ENCODE measurements around the gene TTLL3.
"Not testable (repeated sequence)": the region's sequence is repeated elsewhere in the genome, so short reads cannot be mapped to it uniquely, and the experiment has no call there.

TTLL3 gene

GRCh38 chr3:9870978-9871377 lies 60.9 kb downstream of the TTLL3 start:
- no peak for DNase-seq

GRCh38 chr3:9872067-9872466 lies 62.0 kb downstream of the TTLL3 start:
- not testable (repeated sequence) for DNase-seq

- no peak for DNase-seq
Observed at GRCh38 chr3:9875448-9875847, 65.4 kb downstream of the TTLL3 start.

GRCh38 chr3:9876255-9876654 lies 66.2 kb downstream of the TTLL3 start:
- DNase-seq: not testable (repeated sequence)

- DNase-seq: no peak
Observed at GRCh38 chr3:9876991-9877390, 66.9 kb downstream of the TTLL3 start.

GRCh38 chr3:9878700-9879099 lies 68.6 kb downstream of the TTLL3 start:
- DNase-seq: no peak

GRCh38 chr3:9879830-9880549 lies 69.9 kb downstream of the TTLL3 start, which contains the start of gene CIDEC:
CIDEC (minus strand) TSS chr3:9880253; CDS start chr3:9878486, 1,767 bp downstream.
- DNase-seq: no peak

- DNase-seq: no peak
Observed at GRCh38 chr3:9881441-9881840, 71.4 kb downstream of the TTLL3 start.

GRCh38 chr3:9883706-9884554 lies 73.9 kb downstream of the TTLL3 start:
- no peak for DNase-seq

GRCh38 chr3:9884555-9885165 lies 74.6 kb downstream of the TTLL3 start:
- no peak for DNase-seq

Measured in stimulated activated CD4-positive, alpha-beta T cell treated with anti-CD3 and anti-CD28 coated beads, Interleukin-2, amount 100 ng/mL, for 24 hours (primary cell).